GM23248 (cell line): Measurements from ENCODE around the gene TNFRSF1A. TPM values are rescaled to one million over a fixed set of nuclear protein-coding genes. Genes with fewer than 3 reads are reported as not detected.
A peak's percentile ranks its signal among the peaks of the same experiment; 100 is the strongest.
"Not testable (repeated sequence)": the region's sequence is repeated elsewhere in the genome, so short reads cannot be mapped to it uniquely, and the experiment has no call there.

Experiments
- DNase-seq: peaks from one replicate; pipeline ENCODE4 v3.0.0-alpha.2; 2015
- H2AFZ ChIP-seq: fragments of 200-600 bp; sonication (generic); 2 replicates; pipeline ENCODE4 v1.6.1; 2016; ENCODE audit warnings: antibody characterized with exemption
- H3F3A ChIP-seq: fragments of 200-600 bp; sonication (generic); 2 replicates; pipeline ENCODE4 v1.6.1; 2016; ENCODE audit warnings: mild to moderate bottlenecking, antibody characterized with exemption, mixed run types; ENCODE audit not compliant: insufficient read depth
- H3K27ac ChIP-seq: fragments of 200-600 bp; sonication (generic); 2 replicates; pipeline ENCODE4 v1.5.1; 2016; ENCODE audit warnings: mild to moderate bottlenecking
- H3K27me3 ChIP-seq: fragments of 200-600 bp; sonication (generic); replicated peaks from 2 replicates; pipeline ENCODE4 v1.6.1; 2016; ENCODE audit warnings: mild to moderate bottlenecking; ENCODE audit not compliant: insufficient read depth
- H3K36me3 ChIP-seq: fragments of 200-600 bp; sonication (generic); 2 replicates; pipeline ENCODE4 v1.6.1; 2016; ENCODE audit warnings: low read depth, mild to moderate bottlenecking
- H3K4me1 ChIP-seq: fragments of 200-600 bp; sonication (generic); 2 replicates; pipeline ENCODE4 v1.6.1; 2016; ENCODE audit warnings: mild to moderate bottlenecking; ENCODE audit not compliant: insufficient read depth
- H3K4me2 ChIP-seq: fragments of 200-600 bp; sonication (generic); one replicate; pipeline ENCODE4 v1.6.1; 2016; ENCODE audit warnings: mild to moderate bottlenecking; ENCODE audit not compliant: unreplicated experiment
- H3K4me3 ChIP-seq: fragments of 200-600 bp; sonication (generic); 2 replicates; pipeline ENCODE4 v1.5.1; 2016; ENCODE audit warnings: mild to moderate bottlenecking
- H3K79me2 ChIP-seq: fragments of 200-600 bp; sonication (generic); 2 replicates; pipeline ENCODE4 v1.6.1; 2016; ENCODE audit warnings: mild to moderate bottlenecking; ENCODE audit not compliant: insufficient read depth
- H3K9ac ChIP-seq: fragments of 200-600 bp; sonication (generic); 2 replicates; pipeline ENCODE4 v1.6.1; 2016; ENCODE audit warnings: mild to moderate bottlenecking
- H3K9me2 ChIP-seq: fragments of 200-600 bp; sonication (generic); 2 replicates; pipeline ENCODE4 v1.6.1; 2016; ENCODE audit warnings: mixed run types, mild to moderate bottlenecking, moderate library complexity; ENCODE audit not compliant: insufficient read depth
- H3K9me3 ChIP-seq: fragments of 200-600 bp; sonication (generic); one replicate; pipeline ENCODE4 v1.6.1; 2017; ENCODE audit warnings: low read depth
- H4K20me1 ChIP-seq: fragments of 200-600 bp; sonication (generic); 2 replicates; pipeline ENCODE4 v1.6.0; 2016; ENCODE audit not compliant: insufficient read depth
- EZH2 ChIP-seq: fragments of 200-600 bp; sonication (generic); IDR thresholded peaks from 2 replicates; pipeline ENCODE4 v1.6.1; 2018; ENCODE audit warnings: antibody characterized with exemption, mild to moderate bottlenecking; ENCODE audit not compliant: insufficient read depth, poor library complexity, severe bottlenecking
- EZH2phosphoT487 ChIP-seq: fragments of 200-600 bp; sonication (generic); IDR thresholded peaks from 2 replicates; pipeline ENCODE4 v1.6.1; 2018; ENCODE audit warnings: antibody characterized with exemption, moderate library complexity, mild to moderate bottlenecking, low read depth; ENCODE audit not compliant: insufficient read depth
- WGBS, 2 experiments: methylation state at CpG; one replicate each; pipeline ENCODE4 v1.1.6; 2015 to 2017; ENCODE audit warnings: low lambda C conversion rate in 2 of 2, low coverage in 1 of 2; ENCODE audit errors: missing lambda C conversion rate in 2 of 2; 5-methylcytosine and 5-hydroxymethylcytosine counted together
- in situ Hi-C: fragments of 300-500 bp; cut with MboI; formaldehyde crosslinking; loops from 2 replicates; pipeline ENCODE4 v1.15.0; 2020
- polyA plus RNA-seq: library from polyadenylated mRNA; unstranded; fragments of >200 nt; fragmentation: Nextera tagmentation; extraction: Ambion mirVana; gene quantifications from 2 replicates; pipeline ENCODE4 v1.2.1, GENCODE V29; 2016
- total RNA-seq: library from RNA; depleted of rRNA; stranded (reverse); fragments of >200 nt; shearing (Covaris generic); gene quantifications from 2 replicates; pipeline ENCODE4 v1.2.3, GENCODE V29; 2014

The TNFRSF1A gene
- total and polyA plus RNA-seq, 2 experiments from 2014 or later: 183 to 343 TPM

DNA sequence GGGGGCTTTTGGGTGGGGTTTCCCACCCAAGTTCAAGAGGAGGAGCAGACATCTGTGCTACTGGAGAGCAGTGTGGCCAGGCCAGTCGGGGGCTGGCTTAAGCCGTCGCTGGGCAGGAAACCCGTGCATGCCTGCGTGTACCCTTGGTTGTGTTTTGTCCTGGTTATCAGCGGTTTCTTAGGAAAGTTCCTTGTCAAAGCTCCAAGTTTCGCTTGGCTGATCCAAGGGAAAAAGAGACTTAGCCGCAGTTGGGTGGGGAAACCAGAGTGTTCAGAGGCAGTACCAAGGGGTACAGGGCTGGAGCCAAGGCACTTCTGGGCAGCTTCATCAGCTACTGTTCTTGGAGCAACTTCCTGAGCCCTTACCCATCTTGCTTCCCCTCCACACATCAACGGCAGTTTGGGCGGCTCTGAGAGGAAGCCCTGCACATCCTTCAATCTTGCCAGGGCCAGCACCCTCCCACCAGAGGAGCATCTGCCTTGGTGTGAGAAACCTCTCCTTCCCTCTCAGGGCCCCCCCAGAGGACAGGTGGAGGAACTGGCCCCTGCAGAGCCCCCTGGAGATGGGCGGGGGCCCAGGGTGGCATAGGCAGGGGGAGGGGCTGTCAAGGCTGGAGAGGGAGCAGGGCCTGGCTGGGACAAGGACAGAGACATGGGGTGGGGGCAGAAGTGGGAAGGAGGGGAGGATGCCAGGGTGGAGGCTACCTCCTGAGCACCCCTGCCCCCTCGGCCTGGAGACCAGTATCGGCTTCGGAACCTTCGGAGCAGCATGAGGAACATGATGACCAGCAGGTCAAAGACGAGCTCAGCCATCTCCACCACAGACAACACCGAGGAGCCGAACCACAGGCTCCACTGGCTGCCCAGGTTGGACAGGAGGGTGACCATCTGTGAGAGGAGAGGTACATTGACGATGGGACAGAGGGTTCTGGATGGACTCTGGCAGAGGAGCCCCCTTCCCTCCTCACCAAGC, 5.8 kb upstream of the TNFRSF1A start:
- peaks cover 5% of the 10 kb centered on the region; the same call in 1 of the 2 replicates for H3K79me2 ChIP-seq
- no peaks in the 10 kb centered on the region for H3K27me3 ChIP-seq
- in situ Hi-C loops: no loop called here
- no peaks in the 10 kb centered on the region for H3K9me2 ChIP-seq
- WGBS, 2 experiments: 38 to 46% methylated on average over 13 to 19 of the region's 19 CpGs
- DNase-seq: peak; percentile 59
- no peaks in the 10 kb centered on the region for H3K9me3 ChIP-seq
- H4K20me1 ChIP-seq: no peaks in the 10 kb centered on the region
- TF ChIP-seq EZH2: no peak
- no peak for TF ChIP-seq EZH2phosphoT487
- H3K36me3 ChIP-seq: no peaks in the 10 kb centered on the region
- no peak overlapping the region for H3K27ac ChIP-seq
- H3K9ac ChIP-seq: no peak overlapping the region
- H2AFZ ChIP-seq: peak overlapping the region; percentile 32; the same call in 1 of the 2 replicates
- peak overlapping the region; percentile 0 for H3K4me2 ChIP-seq
- 0 out of 2 replicates have a peak, but pooled peaks cover 6% of the 10 kb centered on the region for H3F3A ChIP-seq
- H3K4me1 ChIP-seq: peaks cover 15% of the 10 kb centered on the region
- no peak overlapping the region for H3K4me3 ChIP-seq

DNA sequence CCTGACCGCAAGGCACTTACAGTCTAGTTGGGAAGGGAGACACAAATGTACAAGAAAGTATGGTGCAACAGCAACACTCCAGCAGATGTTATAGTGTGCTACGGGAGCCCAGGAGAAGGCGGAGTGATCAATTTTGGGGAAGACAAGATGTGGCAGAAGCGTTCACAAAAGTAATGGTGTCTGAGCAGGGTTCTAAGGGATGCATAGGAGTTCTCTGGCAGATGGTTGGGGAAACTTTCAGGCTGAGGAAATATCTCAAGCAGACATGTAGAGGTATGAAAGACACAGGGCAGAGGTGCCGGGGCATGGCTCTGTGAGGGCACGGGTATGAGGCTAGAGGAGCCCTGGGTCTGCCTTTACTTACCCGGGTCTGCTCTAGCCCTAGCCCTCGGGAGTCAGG, 5.1 kb upstream of the TNFRSF1A start:
- in situ Hi-C loops: no loop called here
- peak overlapping the region; percentile 0 for H3K4me2 ChIP-seq

DNA sequence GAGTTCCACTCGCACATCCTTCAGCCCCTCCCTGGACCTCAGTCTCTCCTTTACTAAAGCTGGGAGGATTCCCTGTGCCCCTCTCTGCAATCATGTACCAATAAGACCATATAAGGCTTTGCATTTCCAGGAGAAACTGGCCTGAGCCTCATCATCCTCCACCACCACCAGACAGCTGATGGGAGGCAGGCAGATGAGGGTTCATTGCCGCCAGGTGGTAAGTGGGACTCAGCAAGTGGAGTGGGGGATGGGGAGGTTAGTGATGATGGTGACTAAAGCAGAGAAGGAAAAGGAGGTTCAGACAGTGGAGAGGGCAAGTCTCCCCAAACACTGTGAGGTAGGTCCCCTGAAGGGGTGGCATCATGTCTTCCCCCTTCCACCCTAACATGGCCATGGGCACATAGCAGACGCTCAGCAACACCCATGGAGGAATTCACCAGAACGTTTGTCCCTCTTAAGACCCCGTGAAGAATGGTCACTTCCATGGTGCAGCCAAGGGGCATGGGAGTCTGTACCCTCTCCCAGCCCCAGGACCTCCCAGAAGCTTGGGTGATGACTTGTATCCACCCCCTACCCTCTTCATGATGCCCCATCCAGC, 4.5 kb upstream of the TNFRSF1A start:
- peaks cover 18% of the 10 kb centered on the region for H3K79me2 ChIP-seq
- 60 to 77% methylated on average over 3 to 5 of the region's 5 CpGs for whole genome bisulfite sequencing, 2 experiments

More for the DNA sequence above, 5.1 kb upstream of the TNFRSF1A start:
- TF ChIP-seq EZH2phosphoT487: no peak
- TF ChIP-seq EZH2: no peak
- Histone ChIP-seq H3K27ac (no peak overlapping the region), H3K4me3 (no peak overlapping the region), H3K9me3 (no peaks in the 10 kb centered on the region), H2AFZ (no peak overlapping the region), H3K9ac (no peak overlapping the region), H4K20me1 (no peaks in the 10 kb centered on the region), H3K36me3 (no peaks in the 10 kb centered on the region), H3K79me2 (peaks cover 12% of the 10 kb centered on the region), H3K9me2 (no peaks in the 10 kb centered on the region), H3K27me3 (no peaks in the 10 kb centered on the region), H3F3A (peaks cover 11% of the 10 kb centered on the region), H3K4me1 (peaks cover 22% of the 10 kb centered on the region)
- WGBS, 2 experiments: 83 to 87% methylated on average over 8 of the region's 8 CpGs
- DNase-seq: no peak

DNA sequence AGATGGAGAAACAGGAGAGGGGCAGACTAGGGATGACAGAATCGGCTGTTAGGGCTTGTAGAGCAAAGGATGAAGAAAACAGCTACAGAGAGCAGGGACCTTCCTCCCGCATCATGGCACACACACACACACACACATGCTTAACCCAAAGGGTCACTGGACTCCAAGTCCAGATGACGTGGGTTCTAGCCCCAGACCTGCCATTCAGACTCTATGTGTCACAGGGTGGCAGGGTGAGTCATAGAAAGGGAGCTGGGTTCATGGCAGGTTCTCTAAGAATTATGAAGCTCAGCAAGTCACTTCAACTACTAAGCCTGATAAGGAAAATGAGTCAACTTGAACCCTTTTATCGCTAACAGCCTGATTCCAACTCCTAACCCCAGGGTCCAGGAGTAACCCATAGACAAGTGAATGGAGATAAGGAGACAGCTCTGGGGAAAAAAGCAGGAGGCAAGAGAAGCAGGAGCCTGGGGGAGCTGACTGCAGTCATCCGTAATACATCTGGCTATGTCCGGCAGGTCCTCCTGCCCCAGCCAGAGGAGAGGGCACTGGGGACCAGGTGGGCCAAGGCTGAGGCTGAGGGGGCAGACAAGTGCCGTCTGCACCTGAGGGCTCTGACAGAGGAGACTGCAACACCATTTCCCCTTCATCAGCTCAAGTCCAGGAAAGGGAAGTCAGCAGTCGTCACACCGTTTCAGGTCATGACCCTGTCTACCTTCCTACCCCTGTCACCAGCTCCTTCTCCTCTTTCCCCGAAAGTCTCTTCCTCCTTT, 3.6 kb upstream of the TNFRSF1A start:
- Histone ChIP-seq H3K4me2 (peak overlapping the region; percentile 40), H3K27ac (peak overlapping the region; percentile 43), H3K9ac (peak overlapping the region; percentile 35; the same call in 1 of the 2 replicates), H3K4me3 (no peak overlapping the region), H4K20me1 (no peaks in the 10 kb centered on the region), H3K4me1 (peaks cover 22% of the 10 kb centered on the region), H3K79me2 (peaks cover 27% of the 10 kb centered on the region), H3F3A (peaks cover 15% of the 10 kb centered on the region), H3K36me3 (no peaks in the 10 kb centered on the region), H3K9me2 (no peaks in the 10 kb centered on the region), H2AFZ (no peak overlapping the region), H3K27me3 (no peaks in the 10 kb centered on the region), H3K9me3 (no peaks in the 10 kb centered on the region)
- DNase-seq: peak; percentile 96
- TF ChIP-seq EZH2phosphoT487 (no peak), EZH2 (no peak)
- WGBS, 2 experiments: 60 to 64% methylated on average over 10 of the region's 10 CpGs
- in situ Hi-C loops: no loop called here

More for the DNA sequence above, 4.5 kb upstream of the TNFRSF1A start:
- Histone ChIP-seq H3K9me3 (no peaks in the 10 kb centered on the region), H4K20me1 (no peaks in the 10 kb centered on the region), H3K9ac (no peak overlapping the region), H3K4me2 (no peak overlapping the region), H3F3A (peaks cover 11% of the 10 kb centered on the region), H3K9me2 (no peaks in the 10 kb centered on the region), H3K27me3 (no peaks in the 10 kb centered on the region), H3K36me3 (no peaks in the 10 kb centered on the region), H3K27ac (no peak overlapping the region), H3K4me3 (no peak overlapping the region), H3K4me1 (peaks cover 22% of the 10 kb centered on the region), H2AFZ (no peak overlapping the region)
- in situ Hi-C loops: no loop called here
- no peak for DNase-seq
- TF ChIP-seq EZH2: no peak
- no peak for TF ChIP-seq EZH2phosphoT487

DNA sequence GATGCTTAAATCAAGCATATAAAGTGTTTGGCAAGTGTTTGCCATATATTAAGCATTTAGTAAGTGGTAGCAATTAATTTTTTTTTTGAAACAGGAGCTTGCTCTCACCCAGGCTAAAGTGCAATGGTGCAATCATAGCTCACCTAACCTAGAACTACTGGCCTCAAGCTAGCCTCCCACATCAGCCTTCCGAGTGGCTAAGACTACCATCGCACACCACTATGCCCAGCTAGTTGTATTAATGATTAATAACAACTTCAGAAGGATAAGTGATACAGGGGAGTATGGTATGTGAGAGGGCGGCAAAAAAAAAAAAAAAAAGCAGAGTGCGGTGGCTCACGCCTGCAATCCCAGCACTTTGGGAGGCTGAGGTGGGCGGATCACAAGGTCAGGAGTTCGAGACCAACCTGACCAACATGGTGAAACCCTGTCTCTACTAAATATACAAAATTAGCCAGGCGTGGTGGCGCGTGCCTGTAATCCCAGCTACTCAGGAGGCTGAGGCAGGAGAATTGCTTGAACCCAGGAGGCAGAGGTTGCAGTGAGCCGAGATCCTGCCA, 2.3 kb upstream of the TNFRSF1A start:
- DNase-seq, in situ Hi-C loops: not testable (repeated sequence)

More for the DNA sequence above, 2.3 kb upstream of the TNFRSF1A start:
- not testable (repeated sequence) for H2AFZ ChIP-seq, H3K9me3 ChIP-seq, H4K20me1 ChIP-seq, H3K4me3 ChIP-seq, H3K9ac ChIP-seq, H3K27me3 ChIP-seq, H3K9me2 ChIP-seq, H3K27ac ChIP-seq, H3K36me3 ChIP-seq, H3K4me2 ChIP-seq
- H3K4me1 ChIP-seq: peaks cover 23% of the 10 kb centered on the region
- H3K79me2 ChIP-seq: peaks cover 40% of the 10 kb centered on the region
- 96 to 97% methylated on average over 11 of the region's 11 CpGs for WGBS, 2 experiments
- H3F3A ChIP-seq: peaks cover 27% of the 10 kb centered on the region
